GM19035 (cell line): ENCODE data around the gene MAD1L1.

ENCODE experiments used
- ATAC-seq: cut with Tn5 transposase; IDR thresholded peaks from one replicate; pipeline ENCODE4 v1.9.1; 2021; ENCODE audit not compliant: unreplicated experiment

MAD1L1 gene

GRCh38 chr7:2242541-2243429, 10.0 kb upstream of the MAD1L1 start:
- no peak for ATAC-seq

GRCh38 chr7:2241580-2242540, 9.1 kb upstream of the MAD1L1 start, which contains the start of the genes MRM2 and NUDT1:
Gene MRM2 (minus strand): TSS chr7:2242205. CDS start chr7:2242169, 36 bp downstream.
Gene NUDT1 (plus strand): TSS chr7:2242226. CDS start chr7:2244575, 2,349 bp downstream.
- ATAC-seq = peak; percentile 64

GRCh38 chr7:2239242-2239641, 6.5 kb upstream of the MAD1L1 start:
- no peak for ATAC-seq

- ATAC-seq = peak; percentile 55
These were observed 4.4 kb upstream of the MAD1L1 start for GRCh38 chr7:2237109-2237602.

GRCh38 chr7:2233926-2234325, 1.2 kb upstream of the MAD1L1 start:
- no peak for ATAC-seq

GRCh38 chr7:2231992-2232765, 566 bp downstream of the MAD1L1 start:
- peak; percentile 26 for ATAC-seq

- no peak for ATAC-seq
These were observed 1.9 kb downstream of the MAD1L1 start for GRCh38 chr7:2230882-2231281.

GRCh38 chr7:2230226-2230625, 2.5 kb downstream of the MAD1L1 start:
- no peak for ATAC-seq

- no peak for ATAC-seq
These were observed 3.3 kb downstream of the MAD1L1 start for GRCh38 chr7:2229467-2229866.

- no peak for ATAC-seq
These were observed 3.8 kb downstream of the MAD1L1 start for GRCh38 chr7:2228921-2229320.

- ATAC-seq = no peak
These were observed 5.0 kb downstream of the MAD1L1 start for GRCh38 chr7:2227699-2228098.

GRCh38 chr7:2225830-2226229, 6.9 kb downstream of the MAD1L1 start:
- no peak for ATAC-seq

GRCh38 chr7:2225336-2225735, 7.4 kb downstream of the MAD1L1 start:
- ATAC-seq = no peak

GRCh38 chr7:2224934-2225333, 7.8 kb downstream of the MAD1L1 start:
- no peak for ATAC-seq

GRCh38 chr7:2224491-2224928, 8.2 kb downstream of the MAD1L1 start:
- no peak for ATAC-seq

GRCh38 chr7:2223321-2223720, 9.4 kb downstream of the MAD1L1 start:
- no peak for ATAC-seq

GRCh38 chr7:2222516-2222915, 10.2 kb downstream of the MAD1L1 start:
- no peak for ATAC-seq

GRCh38 chr7:2220954-2221353, 11.8 kb downstream of the MAD1L1 start:
- no peak for ATAC-seq

- no peak for ATAC-seq
These were observed 12.2 kb downstream of the MAD1L1 start for GRCh38 chr7:2220506-2220905.

- ATAC-seq = no peak
These were observed 12.7 kb downstream of the MAD1L1 start for GRCh38 chr7:2220030-2220429.
